ENCODE data around the gene DAPK1.

The DAPK1 gene

GRCh38 chr9:87573841-87574342, 76.2 kb downstream of the DAPK1 start:
- no peak for DNase-seq

- no peak for DNase-seq
These were observed 80.1 kb downstream of the DAPK1 start for GRCh38 chr9:87577746-87578145.

GRCh38 chr9:87578625-87579024, 81.0 kb downstream of the DAPK1 start:
- no peak for DNase-seq

GRCh38 chr9:87579781-87580541, 82.3 kb downstream of the DAPK1 start:
- no peak for DNase-seq

- no peak for DNase-seq
These were observed 83.3 kb downstream of the DAPK1 start for GRCh38 chr9:87580941-87581438.

GRCh38 chr9:87581513-87581912, 83.8 kb downstream of the DAPK1 start:
- no peak for DNase-seq

- DNase-seq = no peak
These were observed 84.4 kb downstream of the DAPK1 start for GRCh38 chr9:87581949-87582637.

- no peak for DNase-seq
These were observed 86.7 kb downstream of the DAPK1 start for GRCh38 chr9:87584326-87584725.

- DNase-seq = no peak
These were observed 87.6 kb downstream of the DAPK1 start for GRCh38 chr9:87585123-87585855.

- DNase-seq = no peak
These were observed 89.2 kb downstream of the DAPK1 start for GRCh38 chr9:87586731-87587355.

- DNase-seq = no peak
These were observed 89.7 kb downstream of the DAPK1 start for GRCh38 chr9:87587356-87587745.

GRCh38 chr9:87587864-87588263, 90.2 kb downstream of the DAPK1 start:
- DNase-seq = no peak

- DNase-seq = no peak
These were observed 90.7 kb downstream of the DAPK1 start for GRCh38 chr9:87588339-87588738.

- DNase-seq = no peak
These were observed 93.3 kb downstream of the DAPK1 start for GRCh38 chr9:87590996-87591395.

GRCh38 chr9:87592554-87593358, 95.1 kb downstream of the DAPK1 start:
- no peak for DNase-seq

GRCh38 chr9:87593359-87593980, 95.8 kb downstream of the DAPK1 start:
- no peak for DNase-seq

- DNase-seq = no peak
These were observed 96.5 kb downstream of the DAPK1 start for GRCh38 chr9:87594194-87594593.

- no peak for DNase-seq
These were observed 97.0 kb downstream of the DAPK1 start for GRCh38 chr9:87594662-87595061.

GRCh38 chr9:87595610-87596009, 97.9 kb downstream of the DAPK1 start:
- DNase-seq = no peak

GRCh38 chr9:87596862-87597261, 99.2 kb downstream of the DAPK1 start:
- DNase-seq = no peak

GRCh38 chr9:87597710-87598443, 100.2 kb downstream of the DAPK1 start:
- no peak for DNase-seq

Measured in activated naive CD4-positive, alpha-beta T cell (primary cell).